ENCODE data around the gene CLPSL1. TPM values are rescaled to one million over a fixed set of nuclear protein-coding genes. Genes with fewer than 3 reads are reported as not detected.
A peak's percentile ranks its signal among the peaks of the same experiment; 100 is the strongest.

Gene CLPSL1
- total and polyA plus RNA-seq, 2 of the 13 experiments (the other 11 are each of a cell fraction or from before 2014, with no cell fraction given), result not detected

DNA sequence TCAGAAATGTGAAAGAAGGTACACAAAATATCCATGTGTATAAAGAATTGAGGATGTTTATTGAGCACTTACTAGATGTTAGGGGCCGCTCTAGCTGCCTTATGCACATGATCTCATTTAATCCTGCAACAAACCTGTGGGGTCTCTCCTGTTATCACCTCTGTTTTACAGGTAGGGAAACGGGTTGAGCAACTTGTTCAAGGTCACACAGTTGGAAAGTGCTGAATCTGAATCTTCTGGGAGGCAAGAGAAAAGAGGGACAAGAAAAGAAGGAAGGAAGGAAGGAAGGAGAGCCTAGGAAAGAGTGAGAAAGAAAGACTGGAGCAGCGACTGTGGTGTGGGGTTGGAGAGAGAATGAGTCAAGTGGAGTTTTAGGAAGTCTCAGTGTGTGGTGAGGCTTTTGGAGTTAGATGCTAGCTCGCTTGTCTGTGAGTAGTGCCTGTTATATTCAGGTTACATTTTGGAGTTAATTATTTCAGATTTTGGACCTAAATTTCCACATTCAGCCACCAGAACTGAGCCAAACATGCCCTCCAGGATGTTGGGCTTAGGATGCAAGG lies 7.7 kb downstream of the CLPSL1 start:
- DNase-seq (ENCODE audit: low spot score) (no peak), ATAC-seq (no peak), FAIRE-seq (no peak)
- Histone ChIP-seq H2AFZ (ENCODE audit: low read length) (no peak overlapping the region), H3K4me1 (ENCODE audit: insufficient read depth, low read length) (peaks cover 18% of the 10 kb centered on the region), H3K27me3 (ENCODE audit: control insufficient read depth in 1 of 2, insufficient read depth in 2 of 2, low read length in 2 of 2) (peaks cover 1 to 24% of the 10 kb centered on the region in 2 experiments; a peak in 3 of 5 replicates), H3K79me2 (ENCODE audit: insufficient read depth, low read length) (no peaks in the 10 kb centered on the region), H3K36me3 (replicated peaks in 1 of 2; ENCODE audit: control insufficient read depth in 1 of 2, insufficient read depth in 2 of 2, low read length in 2 of 2) (no peaks in the 10 kb centered on the region), H3K27ac (ENCODE audit: extremely low read length, insufficient read depth, low read length) (no peak overlapping the region), H3K4me2 (ENCODE audit: low read depth, low read length) (no peak overlapping the region), H3K4me3 (replicated peaks in 1 of 3; ENCODE audit: insufficient read depth in 1 of 3, low read depth in 2 of 3, low read length in 3 of 3) (no peak overlapping the region), H4K20me1 (ENCODE audit: insufficient read depth, low read length) (no peaks in the 10 kb centered on the region), H3K9ac (ENCODE audit: insufficient read depth, low read depth, low read length) (no peak overlapping the region), H3K9me3 (ENCODE audit: low read length) (no peaks in the 10 kb centered on the region)
- TF ChIP-seq ZNF616 (CRISPR knock-in tag; IDR thresholded peaks at IDR 0.05; ENCODE audit: low read depth) (no peak), ZNF704 (CRISPR knock-in tag; IDR thresholded peaks at IDR 0.05; ENCODE audit: borderline replicate concordance) (no peak), ETV6 (CRISPR knock-in tag; conservative IDR thresholded peaks at IDR 0.05) (no peak), JDP2 (CRISPR knock-in tag; IDR thresholded peaks at IDR 0.05; ENCODE audit: borderline replicate concordance) (no peak), EED (CRISPR knock-in tag; IDR thresholded peaks at IDR 0.05) (no peak), MATR3 (CRISPR knock-in tag; IDR thresholded peaks at IDR 0.05) (no peak), ZNF12 (CRISPR knock-in tag; IDR thresholded peaks at IDR 0.05) (no peak)
- CTCF ChIA-PET (ENCODE audit: low intra/inter-chr PET ratio, low total read pairs), result no interaction called here
- in situ Hi-C loops (cut with HindIII; ENCODE audit: extremely low pct_ligation_motif_present, low pct_unique_long_range_greater_than_20kb), result no loop called here
- POLR2A ChIA-PET, result no interaction called here
- no TSS peak for BruUV-seq (replicated peaks)
- intact Hi-C loops (cut with micrococcal nuclease; ENCODE audit: unreplicated experiment), result no loop called here
- WGBS (ENCODE audit: low lambda C conversion rate), result 22% methylated on average over 4 of the region's 4 CpGs

DNA sequence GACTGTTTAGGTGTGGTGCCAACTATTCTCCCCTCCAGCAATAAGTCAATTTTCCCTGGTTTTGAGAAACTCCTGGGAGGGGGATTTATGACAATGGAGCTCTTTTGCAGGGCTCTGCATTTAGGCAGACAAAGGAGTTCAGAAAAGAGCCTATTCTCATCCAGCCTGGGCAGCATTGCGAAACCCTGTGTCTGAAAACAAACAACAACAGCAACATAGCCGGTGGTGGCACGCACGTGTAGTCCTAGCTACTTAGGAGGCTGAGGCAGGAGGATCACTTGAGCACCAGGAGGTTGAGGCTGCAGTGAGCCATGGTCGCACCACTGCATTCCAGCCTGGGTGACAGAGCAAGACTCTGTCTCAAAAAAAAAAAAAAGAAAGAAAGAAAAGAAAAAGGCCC lies 9.9 kb downstream of the CLPSL1 start:
- BruUV-seq (replicated peaks), result no TSS peak
- peaks cover 1 to 25% of the 10 kb centered on the region in 2 experiments; a peak in 3 of 5 replicates for H3K27me3 ChIP-seq (ENCODE audit: control insufficient read depth in 1 of 2, insufficient read depth in 2 of 2, low read length in 2 of 2)
- no peak overlapping the region for H3K27ac ChIP-seq (ENCODE audit: extremely low read length, insufficient read depth, low read length)
- no peak overlapping the region for H3K4me2 ChIP-seq (ENCODE audit: low read depth, low read length)
- H3K4me1 ChIP-seq (ENCODE audit: insufficient read depth, low read length), result peaks cover 18% of the 10 kb centered on the region
- DNase-seq (ENCODE audit: low spot score) (no peak), ATAC-seq (no peak), FAIRE-seq (no peak)
- POLR2A ChIA-PET, result no interaction called here
- H4K20me1 ChIP-seq (ENCODE audit: insufficient read depth, low read length), result no peaks in the 10 kb centered on the region
- 13% methylated on average over 5 of the region's 5 CpGs for WGBS (ENCODE audit: low lambda C conversion rate)
- CTCF ChIA-PET (ENCODE audit: low intra/inter-chr PET ratio, low total read pairs), result no interaction called here
- no peak overlapping the region for H3K9ac ChIP-seq (ENCODE audit: insufficient read depth, low read depth, low read length)
- no peak overlapping the region for H3K4me3 ChIP-seq (replicated peaks in 1 of 3; ENCODE audit: insufficient read depth in 1 of 3, low read depth in 2 of 3, low read length in 3 of 3)
- intact Hi-C loops (cut with micrococcal nuclease; ENCODE audit: unreplicated experiment), result no loop called here
- in situ Hi-C loops (cut with HindIII; ENCODE audit: extremely low pct_ligation_motif_present, low pct_unique_long_range_greater_than_20kb), result no loop called here
- H3K36me3 ChIP-seq (replicated peaks in 1 of 2; ENCODE audit: control insufficient read depth in 1 of 2, insufficient read depth in 2 of 2, low read length in 2 of 2), result no peaks in the 10 kb centered on the region
- H2AFZ ChIP-seq (ENCODE audit: low read length), result no peak overlapping the region
- H3K79me2 ChIP-seq (ENCODE audit: insufficient read depth, low read length), result no peaks in the 10 kb centered on the region
- no peaks in the 10 kb centered on the region for H3K9me3 ChIP-seq (ENCODE audit: low read length)
- TF ChIP-seq AHR (CRISPR knock-in tag; IDR thresholded peaks at IDR 0.05), result no peak
- no peak for TF ChIP-seq ZNF660 (CRISPR knock-in tag; IDR thresholded peaks at IDR 0.05; ENCODE audit: borderline replicate concordance, low read depth)
- TF ChIP-seq FOXP1 (IDR thresholded peaks at IDR 0.05), result no peak
- peak; percentile 44; the same call in 1 of the 2 replicates for TF ChIP-seq FOXP1 (CRISPR knock-in tag; IDR thresholded peaks at IDR 0.05)
- TF ChIP-seq KDM1A (CRISPR knock-in tag; IDR thresholded peaks at IDR 0.05), result no peak
- peak; percentile 48 for TF ChIP-seq BHLHE40 (IDR thresholded peaks at IDR 0.05; ENCODE audit: low read length)
- TF ChIP-seq SMAD3 (CRISPR knock-in tag; IDR thresholded peaks at IDR 0.05), result no peak
- TF ChIP-seq MTF2 (CRISPR knock-in tag; IDR thresholded peaks at IDR 0.05; ENCODE audit: borderline replicate concordance), result no peak
- 0 out of 2 replicates have a peak, but pooled peaks have one; percentile 7 for TF ChIP-seq CEBPG (CRISPR knock-in tag; IDR thresholded peaks at IDR 0.05)
- TF ChIP-seq ZNF770 (CRISPR knock-in tag; IDR thresholded peaks at IDR 0.05), result peak; percentile 72; the same call in 1 of the 2 replicates
- TF ChIP-seq, protein P1, sequence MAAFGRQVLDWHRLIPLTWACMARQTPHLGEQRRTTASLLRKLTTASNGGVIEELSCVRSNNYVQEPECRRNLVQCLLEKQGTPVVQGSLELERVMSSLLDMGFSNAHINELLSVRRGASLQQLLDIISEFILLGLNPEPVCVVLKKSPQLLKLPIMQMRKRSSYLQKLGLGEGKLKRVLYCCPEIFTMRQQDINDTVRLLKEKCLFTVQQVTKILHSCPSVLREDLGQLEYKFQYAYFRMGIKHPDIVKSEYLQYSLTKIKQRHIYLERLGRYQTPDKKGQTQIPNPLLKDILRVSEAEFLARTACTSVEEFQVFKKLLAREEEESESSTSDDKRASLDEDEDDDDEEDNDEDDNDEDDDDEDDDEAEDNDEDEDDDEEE (CRISPR knock-in tag; IDR thresholded peaks at IDR 0.05), result no peak
